Heart left ventricle (tissue), 16 donors: ENCODE measurements around the gene HEPACAM. TPM values are rescaled to one million over a fixed set of nuclear protein-coding genes. Genes with fewer than 3 reads are reported as not detected.

ENCODE experiments used
- ATAC-seq, 4 donors: fragments of 200-7000 bp; cut with Tn5 transposase; one replicate each; pipeline ENCODE4 v1.9.1; 2020 to 2022; ENCODE audit warnings: moderate library complexity in 4 of 4, mild to moderate bottlenecking in 3 of 4, moderate number of reproducible peaks in 1 of 4
- DNase-seq, 5 donors: peaks; one replicate each; pipeline ENCODE4 v3.0.0-alpha.2; 2020
- H3K27ac ChIP-seq, 12 donors: fragments of 200-600 bp; sonication (generic) in 4 of 12; one replicate each; pipeline versions ENCODE4 v1.5.0 to v1.8.0; 2016 to 2022; ENCODE audit warnings: mild to moderate bottlenecking in 2 of 12
- H3K27me3 ChIP-seq, 9 donors: fragments of 200-600 bp; sonication (generic) in 2 of 9; one replicate each; pipeline versions ENCODE4 v1.5.1 to v1.8.0; 2016 to 2022; ENCODE audit warnings: mild to moderate bottlenecking in 3 of 9
- H3K36me3 ChIP-seq, 9 donors: fragments of 200-600 bp; sonication (generic) in 2 of 9; one replicate each; pipeline versions ENCODE4 v1.5.0 to v1.8.0; 2018 to 2022; ENCODE audit warnings: mild to moderate bottlenecking in 2 of 9
- H3K4me1 ChIP-seq, 12 donors: fragments of 200-600 bp; sonication (generic) in 4 of 12; one replicate each; pipeline versions ENCODE4 v1.5.0 to v1.8.0; 2016 to 2022; ENCODE audit warnings: mild to moderate bottlenecking in 3 of 12
- H3K4me3 ChIP-seq, 12 donors: fragments of 200-600 bp; sonication (generic) in 4 of 12; one replicate each; pipeline versions ENCODE4 v1.5.0 to v1.8.0; 2017 to 2022; ENCODE audit warnings: mild to moderate bottlenecking in 9 of 12, moderate library complexity in 4 of 12
- H3K9me3 ChIP-seq, 12 donors: fragments of 200-600 bp; sonication (generic) in 4 of 12; one replicate each; pipeline versions ENCODE4 v1.5.0 to v1.8.0; 2016 to 2022; ENCODE audit warnings: mild to moderate bottlenecking in 1 of 12
- POLR2A ChIP-seq, 2 donors: fragments of 450-650 bp; IDR thresholded peaks; one replicate each; pipeline ENCODE4 v1.6.1; 2017; ENCODE audit warnings: antibody characterized with exemption in 2 of 2, mild to moderate bottlenecking in 2 of 2, moderate library complexity in 2 of 2
- WGBS, 4 donors: extraction: QIAGEN DNeasy Blood & Tissue Kit in 2 of 4; methylation state at CpG; one replicate each; pipeline versions ENCODE4 v1.1.5 to v1.1.7; 2013 to 2018; 5-methylcytosine and 5-hydroxymethylcytosine counted together
- intact Hi-C, 10 donors: fragments of 100-400 bp; cut with DNase I; formaldehyde crosslinking; loops; one replicate each; pipeline versions ENCODE4 v1.11.1 to v1.14.2; 2022
- polyA plus RNA-seq, 2 donors: library from polyadenylated mRNA; stranded (reverse); fragments of 200-250 nt; gene quantifications; one replicate each; pipeline ENCODE4 v1.2.3, GENCODE V29; 2013
- total RNA-seq, 9 donors: library from RNA; depleted of rRNA in 2 of 9; stranded (reverse); fragments of >200 nt in 2 of 9; fragmentation: NEBNext Ultra II Directional in 3 of 9; extraction: Animal tissue kit (Norgen Biotek cat#: 25700) in 3 of 9; gene quantifications; one replicate each; pipeline versions ENCODE4 v1.1.0 to v1.2.4, GENCODE V29; 2016 to 2023
- TF ChIP-seq, protein P1 (sequence below), 12 donors: fragments of 200-600 bp; sonication (generic) in 4 of 12; IDR thresholded peaks; one replicate each; pipeline versions ENCODE4 v1.5.0 to v1.8.0; 2018 to 2022; ENCODE audit warnings: antibody characterized with exemption in 12 of 12, mild to moderate bottlenecking in 5 of 12
- donor health status: ischemic (EF 13 %, LVEDD 7.1; RV severe dilation, severe dysfunction).
- donor health status: healthy with polysubstance abuse.
- donor health status: DM: no; HTN: yes; CAD: no.
- donor health status: DM: no; HTN: no; CAD: no.
- donor health status: ischemic (EF 25% LVEDD 6.9; RV normal size, moderate dysfunction).
- donor health status: ischemic (EF 25% LVEDD 5.7; RV mildly dilated, moderate dysfunction).
- donor health status: healthy.
- donor health status: DM: yes; HTN: yes; CAD: no.
- donor health status: ischemic (EF 35%, LVEDD 5.7; RV mildly dilated, moderate dysfunction).
- donor health status: nonischemic (EF 11% LVEDD 7.7; RV severe dilation, severe dysfunction).
- donor health status: DM: yes; HTN: yes; CAD: no.
- donor health status: PGD.
- donor health status: ischemic (EF 29% LVEDD 5.4; RV normal size, mild dysfunction).
- donor health status: nonischemic (EF 23%, LVEDD 6.1; RV moderate dilation, normal function).

The HEPACAM gene
- total and polyA plus RNA-seq, 11 donors: 0.07 to 2.6 (median 0.38) TPM; not detected in 4

DNA sequence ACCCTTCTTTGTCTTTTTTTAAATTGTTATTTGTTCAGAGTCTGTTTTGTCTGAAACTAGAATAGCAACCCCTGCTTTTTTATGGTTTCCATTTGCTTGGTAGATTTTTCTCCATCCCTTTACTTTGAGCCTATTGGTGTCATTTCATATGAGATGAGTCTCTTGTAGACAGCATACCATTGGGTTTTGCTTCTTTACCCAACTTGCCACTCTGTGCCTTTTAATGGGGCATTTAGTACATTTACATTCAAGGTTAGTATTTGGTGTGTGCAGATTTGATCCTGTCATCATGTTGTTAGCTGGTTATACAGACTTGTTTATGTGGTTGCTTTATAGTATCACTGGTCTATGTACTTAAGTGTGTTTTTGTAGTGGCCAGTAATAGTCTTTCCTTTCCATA is 46.2 kb upstream of the HEPACAM start:
- no peak overlapping the region for H3K4me3 ChIP-seq
- no peaks in the 10 kb centered on the region for H3K27me3 ChIP-seq
- no peak overlapping the region for H3K27ac ChIP-seq
- ATAC-seq: no peak
- no peak for DNase-seq
- H3K4me1 ChIP-seq: no peaks in the 10 kb centered on the region
- no peaks in the 10 kb centered on the region for H3K36me3 ChIP-seq
- intact Hi-C loops: no loop called here
- TF ChIP-seq, protein P1, sequence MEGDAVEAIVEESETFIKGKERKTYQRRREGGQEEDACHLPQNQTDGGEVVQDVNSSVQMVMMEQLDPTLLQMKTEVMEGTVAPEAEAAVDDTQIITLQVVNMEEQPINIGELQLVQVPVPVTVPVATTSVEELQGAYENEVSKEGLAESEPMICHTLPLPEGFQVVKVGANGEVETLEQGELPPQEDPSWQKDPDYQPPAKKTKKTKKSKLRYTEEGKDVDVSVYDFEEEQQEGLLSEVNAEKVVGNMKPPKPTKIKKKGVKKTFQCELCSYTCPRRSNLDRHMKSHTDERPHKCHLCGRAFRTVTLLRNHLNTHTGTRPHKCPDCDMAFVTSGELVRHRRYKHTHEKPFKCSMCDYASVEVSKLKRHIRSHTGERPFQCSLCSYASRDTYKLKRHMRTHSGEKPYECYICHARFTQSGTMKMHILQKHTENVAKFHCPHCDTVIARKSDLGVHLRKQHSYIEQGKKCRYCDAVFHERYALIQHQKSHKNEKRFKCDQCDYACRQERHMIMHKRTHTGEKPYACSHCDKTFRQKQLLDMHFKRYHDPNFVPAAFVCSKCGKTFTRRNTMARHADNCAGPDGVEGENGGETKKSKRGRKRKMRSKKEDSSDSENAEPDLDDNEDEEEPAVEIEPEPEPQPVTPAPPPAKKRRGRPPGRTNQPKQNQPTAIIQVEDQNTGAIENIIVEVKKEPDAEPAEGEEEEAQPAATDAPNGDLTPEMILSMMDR (IDR thresholded peaks at IDR 0.05): no peak
- TF ChIP-seq POLR2A (IDR thresholded peaks at IDR 0.05): no peak
- H3K9me3 ChIP-seq: peaks cover 0 to 27% (median 5%) of the 10 kb centered on the region in 12 donors

DNA sequence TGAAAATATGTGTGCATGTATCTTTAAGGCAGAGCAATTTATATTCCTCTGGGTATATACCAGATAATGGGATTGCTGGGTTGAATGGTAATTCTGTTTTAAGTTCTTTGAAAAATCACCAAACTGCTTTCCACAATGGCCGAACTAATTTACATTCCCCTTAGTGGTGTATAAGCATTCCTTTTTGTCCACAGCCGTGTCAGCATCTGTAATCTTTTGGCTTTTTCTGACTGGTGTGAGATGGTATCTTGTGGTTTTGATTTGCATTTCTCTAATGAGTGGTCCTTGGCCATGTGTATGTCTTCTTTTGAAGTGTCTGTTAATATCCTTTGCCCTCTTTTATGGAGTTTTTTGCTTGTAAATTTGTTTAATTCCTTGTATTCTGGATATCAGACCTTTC is 42.5 kb upstream of the HEPACAM start:
- intact Hi-C loops: loop anchor here in 1 of 10 donors (5.0 kb wide), 1 partner anchor 69 kb away; no protein-coding TSS in a partner anchor
- Histone ChIP-seq H3K4me1 (no peaks in the 10 kb centered on the region), H3K4me3 (no peak overlapping the region), H3K36me3 (no peaks in the 10 kb centered on the region), H3K9me3 (peaks cover 0 to 27% (median 5%) of the 10 kb centered on the region in 12 donors), H3K27me3 (no peaks in the 10 kb centered on the region), H3K27ac (no peak overlapping the region)
- DNase-seq (no peak), ATAC-seq (no peak)
- whole genome bisulfite sequencing, 4 donors: 91 to 98% (median 94%) methylated on average over 2 of the region's 2 CpGs
- TF ChIP-seq, protein P1 (IDR thresholded peaks at IDR 0.05): no peak
- no peak for TF ChIP-seq POLR2A (IDR thresholded peaks at IDR 0.05)

DNA sequence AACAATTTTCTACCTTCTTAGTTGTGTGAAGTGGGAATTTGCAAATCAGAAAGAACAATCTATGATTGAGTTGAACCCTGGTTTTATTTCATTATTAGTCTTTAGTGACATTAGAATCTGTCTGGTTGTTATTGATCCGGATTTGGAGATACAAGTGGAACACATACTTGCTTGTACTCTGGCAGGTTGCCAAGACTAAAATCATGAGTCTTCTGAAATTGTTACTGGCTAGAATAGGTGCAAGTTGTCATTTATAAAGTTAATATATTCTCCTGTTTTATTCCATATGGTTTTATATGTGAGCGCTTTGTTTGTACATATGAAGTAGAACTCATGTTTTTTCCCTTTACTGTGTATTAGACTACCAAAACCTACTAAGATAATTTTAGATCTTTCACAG is 41.2 kb upstream of the HEPACAM start:
- 75 to 80% (median 78%) methylated on average over 2 of the region's 2 CpGs for WGBS, 4 donors
- Histone ChIP-seq H3K4me1 (no peaks in the 10 kb centered on the region), H3K4me3 (no peak overlapping the region), H3K9me3 (peaks cover 0 to 24% (median 5%) of the 10 kb centered on the region in 12 donors), H3K36me3 (no peaks in the 10 kb centered on the region), H3K27me3 (no peaks in the 10 kb centered on the region), H3K27ac (no peak overlapping the region)
- intact Hi-C loops: loop anchor here in 1 of 10 donors (5.0 kb wide), 1 partner anchor 70 kb away; no protein-coding TSS in a partner anchor
- ATAC-seq (no peak), DNase-seq (no peak)
- TF ChIP-seq POLR2A (IDR thresholded peaks at IDR 0.05): no peak
- TF ChIP-seq, protein P1 (IDR thresholded peaks at IDR 0.05): no peak

DNA sequence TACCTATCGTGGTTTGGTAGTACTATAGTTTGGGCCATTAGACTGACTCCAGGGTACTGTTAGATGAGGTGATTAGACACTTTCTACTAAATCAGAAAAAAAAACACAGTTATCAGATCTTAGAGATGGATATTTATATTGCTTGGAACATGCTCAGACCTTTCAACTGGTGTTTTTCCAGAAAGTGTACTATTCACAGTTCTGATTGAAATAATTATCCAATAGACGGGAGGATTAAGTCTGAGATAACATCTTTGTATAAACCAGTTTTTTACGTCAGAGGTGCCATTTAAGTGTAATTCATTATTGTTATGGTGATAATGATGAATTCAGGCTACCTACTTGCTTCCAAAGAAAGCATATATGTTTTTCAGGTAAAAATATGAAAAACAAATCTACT is 40.7 kb upstream of the HEPACAM start:
- intact Hi-C loops: loop anchor here in 1 of 10 donors (5.0 kb wide), 1 partner anchor 71 kb away; no protein-coding TSS in a partner anchor
- TF ChIP-seq POLR2A (IDR thresholded peaks at IDR 0.05): no peak
- no peaks in the 10 kb centered on the region for H3K27me3 ChIP-seq
- H3K9me3 ChIP-seq: peaks cover 0 to 20% (median 4%) of the 10 kb centered on the region in 12 donors
- H3K36me3 ChIP-seq: no peaks in the 10 kb centered on the region
- 89 to 92% (median 91%) methylated on average over 3 of the region's 3 CpGs for WGBS, 4 donors
- no peaks in the 10 kb centered on the region for H3K4me1 ChIP-seq
- DNase-seq: no peak
- no peak for ATAC-seq
- no peak overlapping the region for H3K4me3 ChIP-seq
- H3K27ac ChIP-seq: no peak overlapping the region

DNA sequence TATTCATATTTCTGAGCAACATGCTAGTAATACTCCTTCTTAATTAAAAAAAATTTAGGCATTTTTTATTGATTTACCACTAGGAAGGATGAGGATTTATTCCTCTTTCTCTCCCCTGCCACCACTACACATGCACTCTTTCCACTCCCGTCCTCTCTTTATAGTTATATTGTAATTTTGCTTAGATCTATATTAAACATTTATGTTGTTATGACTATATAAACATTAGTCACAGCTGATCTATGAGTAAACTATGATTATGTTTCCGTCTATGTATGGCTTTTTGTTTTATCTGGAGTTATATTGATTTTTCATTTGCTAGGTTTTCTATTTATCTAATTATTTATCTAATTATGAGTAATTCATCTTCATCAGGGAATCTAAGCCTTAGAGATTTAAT is 36.0 kb upstream of the HEPACAM start:
- H3K4me1 ChIP-seq: no peaks in the 10 kb centered on the region
- intact Hi-C loops: no loop called here
- no peaks in the 10 kb centered on the region for H3K36me3 ChIP-seq
- no peaks in the 10 kb centered on the region for H3K9me3 ChIP-seq
- no peak for ATAC-seq
- WGBS, 4 donors: 93 to 97% (median 94%) methylated on average over 2 of the region's 2 CpGs
- H3K27ac ChIP-seq: no peak overlapping the region
- no peak for TF ChIP-seq POLR2A (IDR thresholded peaks at IDR 0.05)
- TF ChIP-seq, protein P1 (IDR thresholded peaks at IDR 0.05): no peak
- no peak for DNase-seq
- H3K4me3 ChIP-seq: no peak overlapping the region
- no peaks in the 10 kb centered on the region for H3K27me3 ChIP-seq
